Right ventricle myocardium inferior (tissue), 1 donor: ENCODE results near the gene CFAP92. TPM values are rescaled to one million over a fixed set of nuclear protein-coding genes. Genes with fewer than 3 reads are reported as not detected.
"Not testable (repeated sequence)": the region's sequence is repeated elsewhere in the genome, so short reads cannot be mapped to it uniquely, and the experiment has no call there.

Source experiments
- ATAC-seq: fragments of 200-7000 bp; cut with Tn5 transposase; one replicate; pipeline ENCODE4 v1.9.1; 2020; ENCODE audit warnings: mild to moderate bottlenecking, moderate library complexity
- DNase-seq: peaks from one replicate; pipeline ENCODE4 v3.0.0; 2021; ENCODE audit errors: missing footprints
- intact Hi-C: fragments of 100-400 bp; cut with DNase I; formaldehyde crosslinking; loops from one replicate; pipeline ENCODE4 v1.11.0; 2022
- total RNA-seq: library from RNA; stranded (reverse); fragmentation: NEBNext Ultra II Directional; extraction: Animal tissue kit (Norgen Biotek cat#: 25700); gene quantifications from one replicate; pipeline ENCODE4 v1.2.1, GENCODE V29; 2021
- donor health status: DM: no; HTN: yes; CAD: no; lungs with severe emphysema.

CFAP92 gene
- total RNA-seq, 1 donor from 2014 or later = 0.49 TPM

GRCh38 chr3:128923986-128924385 lies 69.9 kb downstream of the CFAP92 start:
- ATAC-seq, intact Hi-C loops, DNase-seq: not testable (repeated sequence)

DNA sequence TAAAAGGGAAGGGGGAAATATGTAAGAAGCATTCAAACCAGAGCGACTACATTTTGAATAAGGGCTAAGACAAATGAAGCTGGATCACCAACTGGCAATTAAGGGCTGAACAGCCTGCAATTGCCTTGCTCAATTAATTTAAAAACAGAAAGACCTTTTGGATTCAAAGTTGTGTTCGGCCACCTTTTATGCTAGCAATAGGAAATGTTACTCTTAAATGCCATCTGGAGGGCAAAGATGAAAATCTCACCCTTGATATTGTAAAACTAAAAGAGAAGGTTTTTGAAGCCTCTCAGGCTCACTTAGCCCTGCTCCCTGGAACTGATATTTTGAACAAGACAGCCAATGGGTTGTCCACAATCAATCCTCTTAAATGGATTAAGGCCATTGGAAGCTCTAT lies 70.3 kb downstream of the CFAP92 start:
- ATAC-seq (no peak), DNase-seq (no peak)
- intact Hi-C loops = no loop called here

DNA sequence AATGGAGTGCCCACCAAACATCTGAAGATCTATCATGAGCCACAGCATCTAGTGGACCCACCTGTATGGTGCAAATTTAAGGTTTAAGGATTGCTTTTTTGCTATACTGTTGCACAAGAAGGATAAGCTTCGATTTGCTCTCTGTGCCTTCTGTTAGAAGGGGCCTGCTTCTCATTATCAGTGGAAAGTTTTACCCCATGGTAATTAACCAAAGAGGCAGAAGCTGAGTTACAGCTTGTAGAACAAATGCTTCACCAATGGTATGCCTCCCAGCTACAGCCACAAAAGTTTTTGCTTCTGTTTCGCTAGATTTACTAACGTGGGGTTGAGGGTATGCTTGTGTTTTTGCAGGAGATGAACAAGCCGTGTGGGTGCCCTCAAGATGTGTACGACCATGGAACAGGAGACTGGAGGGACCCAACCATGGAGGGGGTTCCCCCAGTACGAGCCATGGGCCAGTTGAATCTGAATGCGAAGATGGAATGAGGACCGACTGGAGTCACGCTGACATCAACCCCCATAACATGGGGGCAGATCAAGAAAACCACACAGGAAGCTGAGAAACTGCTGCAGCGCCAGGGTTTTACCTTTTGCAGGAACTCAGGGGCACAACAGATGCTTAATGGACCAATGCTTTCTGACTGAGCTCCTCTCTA lies 70.9 kb downstream of the CFAP92 start:
- no peak for DNase-seq
- intact Hi-C loops = no loop called here
- ATAC-seq = no peak

- intact Hi-C loops = loop anchor here (5.0 kb wide), 1 partner anchor 43 kb away; the partner anchor contains the start of gene ACAD9
- ATAC-seq (no peak), DNase-seq (no peak)
These were observed 73.9 kb downstream of the CFAP92 start for GRCh38 chr3:128919988-128920387.

DNA sequence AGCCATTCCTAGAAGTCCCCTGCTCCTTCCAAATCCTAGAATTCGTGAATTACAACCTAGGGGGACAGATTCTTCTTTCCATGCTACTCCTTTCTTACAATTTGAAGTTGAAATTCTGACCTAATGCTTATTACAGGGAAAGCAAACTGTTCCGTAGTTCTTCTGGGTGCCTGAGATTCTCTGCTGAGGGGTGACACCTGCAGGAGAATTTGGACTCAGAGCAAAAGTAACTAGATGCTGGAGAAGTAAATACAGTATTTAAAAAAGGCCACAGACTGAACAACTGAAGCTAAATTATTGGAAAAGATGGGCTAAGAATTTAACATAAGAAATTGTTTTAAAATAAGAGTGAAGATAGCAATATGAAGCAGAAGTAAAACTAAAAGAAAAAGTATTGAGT lies 76.6 kb downstream of the CFAP92 start:
- DNase-seq (no peak), ATAC-seq (no peak)
- intact Hi-C loops = loop anchor here (5.0 kb wide), 1 partner anchor 40 kb away; the partner anchor contains the start of gene ACAD9

DNA sequence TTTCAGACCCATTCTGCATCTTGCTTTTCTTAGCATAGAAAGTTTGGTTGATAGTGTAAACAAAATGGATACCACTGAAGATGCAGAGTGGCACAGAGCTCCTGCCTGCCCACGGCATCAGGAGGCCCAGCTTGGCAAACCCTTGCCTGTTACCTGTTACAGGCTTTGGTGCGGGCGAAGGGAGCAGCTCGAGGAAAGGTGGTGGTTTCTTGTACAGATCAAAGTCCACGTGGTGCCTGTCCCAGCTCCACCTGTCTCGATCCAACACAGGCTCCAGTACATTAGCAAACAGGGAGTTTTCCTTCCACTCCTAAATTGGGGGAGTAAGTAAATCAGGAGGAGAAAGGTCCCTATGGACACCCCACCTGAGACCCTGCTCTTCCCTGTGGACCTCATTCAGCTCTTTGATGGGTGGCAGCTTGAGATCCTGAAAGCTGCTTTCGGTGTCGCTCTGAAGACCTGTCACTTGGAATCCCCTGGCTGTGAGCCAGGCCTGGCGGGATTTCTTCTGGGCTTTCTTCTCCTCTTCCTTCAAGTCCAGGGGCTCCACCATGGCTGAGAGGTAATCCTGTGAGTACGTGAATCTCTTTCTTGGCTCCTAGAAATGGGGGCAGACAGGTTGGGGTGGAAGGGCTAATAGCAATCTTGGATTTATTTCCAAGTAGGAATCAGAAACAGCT lies 78.8 kb downstream of the CFAP92 start:
- DNase-seq (no peak), ATAC-seq (no peak)
- intact Hi-C loops = loop anchor here (5.0 kb wide), 2 partner anchors 38 to 113 kb away; partner anchors contain the start of gene ACAD9

GRCh38 chr3:128911911-128912310 lies 82.0 kb downstream of the CFAP92 start:
- peak; percentile 67 for DNase-seq
- intact Hi-C loops = loop anchor here (5.0 kb wide), 1 partner anchor 110 kb away; no protein-coding TSS in a partner anchor
- ATAC-seq = peak; percentile 88

DNA sequence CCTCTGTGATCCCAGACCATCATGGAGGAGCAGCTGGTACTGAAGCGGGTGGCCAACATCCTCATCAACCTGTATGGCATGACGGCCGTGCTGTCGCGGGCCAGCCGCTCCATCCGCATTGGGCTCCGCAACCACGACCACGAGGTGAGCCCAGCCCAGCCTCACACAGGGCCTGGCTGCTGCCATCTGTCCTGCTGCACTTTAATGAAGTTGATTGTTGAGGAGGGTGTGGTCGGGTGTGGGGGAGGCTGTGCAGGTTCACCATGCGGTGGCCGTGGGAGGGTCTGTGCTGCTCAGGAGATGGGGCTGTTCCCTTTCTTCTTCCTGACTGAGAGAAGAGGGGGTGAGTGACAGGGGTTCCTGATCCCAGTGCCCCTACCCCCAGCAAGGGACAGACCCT lies 83.9 kb downstream of the CFAP92 start:
- intact Hi-C loops = loop anchor here (5.0 kb wide), 1 partner anchor 108 kb away; no protein-coding TSS in a partner anchor
- ATAC-seq (no peak), DNase-seq (no peak)

- DNase-seq (no peak), ATAC-seq (no peak)
- intact Hi-C loops = no loop called here
These were observed 84.9 kb downstream of the CFAP92 start for GRCh38 chr3:128908951-128909350.

GRCh38 chr3:128907706-128908445 lies 86.0 kb downstream of the CFAP92 start:
- DNase-seq (no peak), ATAC-seq (no peak)
- intact Hi-C loops = no loop called here

DNA sequence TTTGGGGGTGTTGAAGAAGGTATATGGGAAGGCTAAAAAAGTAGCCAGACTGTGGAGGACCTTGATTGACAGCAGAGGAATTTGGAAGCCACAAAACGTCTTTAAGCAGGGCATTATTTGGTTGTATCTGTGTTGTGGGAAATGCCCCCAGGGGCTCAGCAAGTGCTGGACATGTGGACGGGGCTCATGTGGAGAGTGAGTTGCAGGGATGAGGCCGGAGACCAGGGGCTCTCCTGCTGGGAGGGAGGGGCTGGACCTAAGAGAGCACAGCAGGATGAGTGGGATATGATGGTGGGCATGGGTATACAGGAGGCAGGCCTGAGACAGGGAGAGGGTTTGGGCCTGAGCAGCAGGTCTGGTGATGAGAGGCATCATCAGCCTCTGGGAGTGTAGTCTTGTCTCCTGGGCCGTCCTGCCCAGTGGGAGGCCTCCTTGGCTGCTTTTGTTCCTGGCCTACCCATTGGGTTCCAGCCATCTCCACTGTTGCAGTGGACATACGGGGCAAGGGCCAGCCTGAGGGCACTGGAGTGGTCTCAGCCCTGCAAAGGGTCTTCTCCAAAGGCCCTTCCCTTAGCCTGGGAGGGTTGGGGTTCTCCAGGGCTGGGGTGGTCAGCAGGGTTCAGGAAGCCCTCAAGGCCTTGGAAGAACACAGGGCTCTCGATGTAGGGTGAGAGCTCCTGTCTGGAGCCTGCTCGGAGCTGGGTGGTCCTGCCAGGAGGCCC lies 86.9 kb downstream of the CFAP92 start:
- no peak for ATAC-seq
- DNase-seq = no peak
- intact Hi-C loops = no loop called here

DNA sequence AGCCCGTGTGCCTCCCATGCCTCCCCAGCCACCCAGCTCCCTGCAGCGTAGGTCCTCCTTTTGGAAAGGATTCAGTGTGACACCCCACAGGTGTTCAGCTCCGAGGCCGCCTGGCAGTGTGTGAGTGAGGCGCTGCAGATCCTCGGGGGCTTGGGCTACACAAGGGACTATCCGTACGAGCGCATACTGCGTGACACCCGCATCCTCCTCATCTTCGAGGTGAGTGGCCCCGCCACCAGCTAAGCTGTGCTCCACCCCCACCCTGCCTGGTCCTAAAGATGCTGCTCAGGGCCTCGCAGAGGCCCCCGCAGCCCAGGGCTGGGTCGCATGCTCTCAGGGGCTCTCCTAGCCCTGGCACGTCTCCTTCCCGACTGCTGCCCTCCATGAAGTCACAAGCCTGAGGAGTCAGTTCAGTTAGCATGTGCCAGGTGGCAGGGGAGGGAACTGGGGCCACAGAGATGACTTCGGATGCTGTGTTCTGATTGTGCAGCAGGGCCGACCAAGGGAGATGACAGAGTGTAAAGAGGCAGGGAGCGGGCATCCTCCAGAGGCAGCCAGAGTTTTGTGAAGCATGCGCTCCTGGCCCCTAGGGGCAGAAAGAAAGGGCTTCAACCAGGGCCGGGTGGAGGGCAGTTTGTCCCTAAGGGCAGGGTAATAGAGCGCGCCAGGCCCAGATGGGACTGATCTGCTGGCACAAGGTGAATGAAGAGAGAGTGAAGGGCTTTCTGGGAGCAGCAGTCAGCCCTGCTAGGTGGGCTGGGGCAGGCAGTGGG lies 87.7 kb downstream of the CFAP92 start:
- intact Hi-C loops = no loop called here
- DNase-seq = no peak
- ATAC-seq = no peak

GRCh38 chr3:128903501-128903900 lies 90.4 kb downstream of the CFAP92 start:
- ATAC-seq (no peak), DNase-seq (no peak)
- intact Hi-C loops = no loop called here

DNA sequence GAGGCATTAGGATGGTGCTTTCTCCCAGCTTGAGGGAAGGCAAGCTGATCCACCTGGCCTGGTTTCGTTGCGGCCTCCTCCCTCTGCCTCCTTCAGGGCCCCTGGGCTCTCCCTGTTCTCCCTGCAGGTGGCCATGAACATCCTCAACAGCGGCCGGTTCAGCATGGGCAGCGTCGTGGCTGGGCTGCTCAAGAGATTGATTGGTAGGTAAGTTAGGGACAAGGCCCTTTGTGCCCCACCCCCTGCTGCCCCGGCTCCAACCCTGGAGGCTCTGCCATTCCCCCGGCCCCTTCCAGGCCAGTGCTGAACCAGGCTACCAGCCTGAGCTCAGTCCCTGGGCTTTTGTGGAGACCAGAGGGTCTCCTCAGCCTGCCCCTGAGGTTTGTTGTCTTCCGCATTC lies 91.5 kb downstream of the CFAP92 start:
- DNase-seq (no peak), ATAC-seq (no peak)
- intact Hi-C loops = no loop called here

DNA sequence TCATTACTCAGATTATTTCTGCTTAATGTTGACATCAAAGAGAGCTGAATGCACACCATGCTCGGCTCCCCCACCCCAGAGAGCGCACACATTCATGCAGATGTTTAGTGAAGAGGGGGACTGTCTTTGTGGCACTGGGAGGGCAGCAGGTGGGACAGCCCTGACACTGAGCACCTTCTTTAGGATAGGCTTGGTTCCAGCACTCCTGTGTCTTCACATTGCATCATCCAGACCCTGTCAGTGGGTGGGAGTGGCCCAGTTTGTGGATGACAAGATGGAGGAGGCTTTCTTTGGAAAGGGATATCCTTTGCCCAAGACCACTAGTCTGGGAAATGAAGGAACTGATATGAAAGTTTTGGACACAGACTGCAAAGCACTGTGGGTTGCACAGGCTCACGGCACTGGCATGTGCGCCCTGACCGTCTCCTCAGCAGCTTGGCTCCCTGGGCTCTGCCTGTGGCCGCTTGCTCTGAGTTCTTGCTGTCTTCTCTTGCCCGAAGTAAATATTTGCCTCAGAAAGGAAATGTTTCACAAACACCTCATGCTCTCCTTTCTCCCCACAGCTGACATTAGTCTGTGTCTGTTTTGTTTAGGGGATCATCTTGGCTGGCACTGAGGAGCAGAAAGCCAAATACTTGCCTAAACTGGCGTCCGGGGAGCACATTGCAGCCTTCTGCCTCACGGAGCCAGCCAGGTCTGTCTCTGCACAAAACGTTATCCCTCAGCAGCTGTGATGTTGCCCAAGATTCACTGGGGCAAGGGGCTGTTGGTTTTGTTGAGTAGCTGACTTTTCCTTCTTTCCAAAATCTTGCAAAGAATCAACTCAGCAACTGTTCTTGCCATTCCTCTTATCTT lies 97.8 kb downstream of the CFAP92 start:
- ATAC-seq = no peak
- intact Hi-C loops = no loop called here
- DNase-seq = no peak

GRCh38 chr3:128889139-128889894 lies 104.6 kb downstream of the CFAP92 start:
- intact Hi-C loops = no loop called here
- ATAC-seq (no peak), DNase-seq (no peak)

DNA sequence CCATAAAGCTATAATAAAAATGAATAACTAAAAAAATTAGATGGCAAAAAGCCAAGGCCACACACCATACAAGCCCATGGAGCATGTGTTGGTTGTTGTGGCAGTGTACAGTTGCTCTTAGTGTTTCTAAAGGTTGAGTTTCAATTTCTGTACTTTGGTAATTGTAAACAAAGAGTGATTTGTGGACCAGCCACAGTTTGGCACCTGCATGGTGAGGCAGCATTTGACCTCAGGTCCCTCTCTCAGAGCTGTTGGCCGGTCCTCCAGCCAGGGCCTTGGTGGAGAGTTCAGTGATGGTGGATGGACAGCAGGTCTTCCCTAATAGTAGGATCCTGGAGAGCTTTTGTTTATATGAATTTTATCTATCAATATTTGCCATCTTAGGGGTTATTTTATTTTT lies 108.9 kb downstream of the CFAP92 start:
- intact Hi-C loops = no loop called here
- DNase-seq (no peak), ATAC-seq (no peak)
